DMS153 (cell line): ENCODE results near the gene TEX53.

ENCODE experiments used
- DNase-seq: peaks from one replicate; lab custom pipeline; 2025; lab: John Stamatoyannopoulos, UW

TEX53 gene

GRCh38 chr9:114638404-114638803 lies 19.2 kb downstream of the TEX53 start:
- no peak for DNase-seq

DNA sequence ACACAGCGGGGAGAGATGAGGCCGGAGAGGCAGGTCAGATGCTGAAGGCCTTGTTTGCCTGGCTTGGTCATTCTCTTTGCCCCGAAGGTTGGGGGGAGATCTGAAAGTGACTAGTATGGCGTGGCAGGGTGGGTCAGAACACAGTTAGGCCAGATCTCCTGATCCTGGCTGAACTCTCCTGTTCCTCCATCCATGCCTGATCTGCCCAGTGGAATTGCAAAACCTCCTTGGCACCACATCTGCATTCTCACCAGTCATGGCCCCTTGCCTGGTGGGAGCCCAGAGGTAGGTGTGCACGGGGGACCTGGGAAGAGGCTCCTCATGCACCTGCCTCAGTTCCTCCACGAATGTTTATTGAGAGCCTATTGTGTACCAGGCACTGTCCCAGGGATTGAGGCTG lies 23.2 kb downstream of the TEX53 start:
- no peak for DNase-seq

DNA sequence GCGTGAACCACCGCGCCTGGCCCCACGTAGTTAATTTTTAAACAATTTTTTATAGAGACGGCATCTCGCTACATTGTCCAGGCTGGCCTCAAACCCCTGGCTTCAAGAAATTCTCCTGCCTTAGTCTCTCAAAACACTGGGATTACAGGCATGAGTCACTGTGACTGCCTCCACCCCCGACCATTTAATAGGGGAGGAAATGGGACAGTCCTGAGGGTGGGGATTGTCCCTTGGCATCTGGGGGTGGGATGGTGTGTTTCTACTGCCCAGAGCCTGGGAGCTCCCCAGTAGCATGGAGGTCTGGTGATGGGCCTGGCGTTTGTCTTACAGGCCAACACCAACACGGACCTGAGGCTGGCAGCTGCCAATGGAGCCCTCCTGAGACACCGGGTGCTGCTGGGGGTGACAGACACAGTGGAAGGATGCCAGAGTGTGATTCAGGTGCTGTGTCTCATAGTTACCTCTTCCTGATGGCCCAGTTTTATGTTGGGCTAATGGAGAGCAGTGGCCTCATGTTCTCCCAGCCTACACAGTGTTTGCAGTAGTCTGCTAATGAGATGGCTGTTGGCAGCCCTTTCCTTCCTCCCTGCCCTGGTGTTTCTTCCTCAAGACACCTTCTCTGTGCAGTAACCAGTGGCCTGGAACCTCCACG lies 24.0 kb downstream of the TEX53 start:
- DNase-seq: no peak

GRCh38 chr9:114631166-114631565 lies 26.4 kb downstream of the TEX53 start:
- no peak for DNase-seq

- no peak for DNase-seq
These were observed 28.0 kb downstream of the TEX53 start for GRCh38 chr9:114629563-114630090.

- no peak for DNase-seq
These were observed 30.1 kb downstream of the TEX53 start for GRCh38 chr9:114627553-114627952.

GRCh38 chr9:114626415-114627020 lies 31.1 kb downstream of the TEX53 start:
- DNase-seq: no peak

DNA sequence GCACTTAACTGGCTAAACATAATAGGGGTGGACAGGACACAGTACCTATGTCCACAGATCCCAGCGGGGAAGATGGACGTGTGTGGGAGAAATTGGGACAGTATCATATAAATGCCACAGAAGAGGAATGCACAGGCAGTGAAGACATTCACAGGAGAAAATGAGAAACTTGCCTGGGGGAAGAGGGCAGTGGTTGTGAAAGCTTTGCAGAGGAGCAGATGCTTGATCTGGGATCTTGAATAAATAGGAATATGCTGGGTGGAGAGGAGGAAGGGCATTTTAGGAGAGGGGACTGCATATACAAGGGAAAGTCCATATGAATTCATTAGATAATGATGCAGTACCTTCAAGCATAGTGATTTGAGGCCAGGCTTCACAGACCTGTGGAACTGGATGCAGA lies 32.9 kb downstream of the TEX53 start:
- no peak for DNase-seq

- no peak for DNase-seq
These were observed 35.5 kb downstream of the TEX53 start for GRCh38 chr9:114621975-114622609.

DNA sequence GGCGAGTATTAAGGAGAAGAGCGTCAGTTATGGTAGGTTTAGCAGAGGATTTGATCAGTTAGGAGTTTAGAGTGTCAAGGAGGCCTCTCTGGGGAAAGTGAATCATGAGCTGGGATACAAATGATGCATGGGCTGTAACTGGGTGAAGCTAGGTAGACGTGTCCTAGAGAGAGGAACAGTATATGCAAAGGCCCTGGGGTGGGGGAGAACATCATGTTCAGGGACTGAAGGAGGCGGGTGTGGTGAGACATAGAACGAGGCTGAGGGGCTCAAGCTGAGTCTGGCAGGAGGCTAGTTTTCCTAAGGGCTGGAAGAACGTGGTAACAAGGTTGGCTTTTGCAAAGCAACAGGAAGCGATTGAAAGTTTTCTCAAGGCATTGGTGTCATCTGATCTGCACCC lies 36.0 kb downstream of the TEX53 start:
- DNase-seq: no peak

DNA sequence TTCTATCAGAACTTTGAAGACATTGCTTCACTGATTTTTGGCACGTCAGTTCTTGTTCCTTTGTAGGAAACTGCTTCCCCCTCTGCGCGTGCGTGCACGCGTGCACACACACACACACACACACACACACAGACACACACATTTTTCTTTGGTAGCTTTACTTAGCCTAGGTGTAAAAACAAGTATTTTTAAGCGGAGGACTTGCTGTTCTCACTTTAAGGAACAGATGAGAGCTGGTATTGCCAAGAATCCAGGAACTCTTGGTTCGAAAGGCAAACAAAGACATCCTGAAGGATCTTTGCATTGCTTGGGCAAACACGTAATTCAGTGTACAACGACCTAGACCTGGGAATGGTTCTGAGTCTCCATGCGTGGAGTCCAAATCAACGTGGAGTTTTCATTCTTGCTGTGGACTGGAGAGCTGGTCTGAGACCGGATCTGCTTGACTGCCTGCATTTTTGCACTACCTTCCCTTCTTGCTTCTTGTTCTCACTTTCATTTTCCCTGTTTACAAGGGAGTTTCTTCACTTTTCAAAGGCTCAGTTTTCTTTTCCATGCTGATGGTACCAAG lies 38.3 kb downstream of the TEX53 start:
- no peak for DNase-seq

DNA sequence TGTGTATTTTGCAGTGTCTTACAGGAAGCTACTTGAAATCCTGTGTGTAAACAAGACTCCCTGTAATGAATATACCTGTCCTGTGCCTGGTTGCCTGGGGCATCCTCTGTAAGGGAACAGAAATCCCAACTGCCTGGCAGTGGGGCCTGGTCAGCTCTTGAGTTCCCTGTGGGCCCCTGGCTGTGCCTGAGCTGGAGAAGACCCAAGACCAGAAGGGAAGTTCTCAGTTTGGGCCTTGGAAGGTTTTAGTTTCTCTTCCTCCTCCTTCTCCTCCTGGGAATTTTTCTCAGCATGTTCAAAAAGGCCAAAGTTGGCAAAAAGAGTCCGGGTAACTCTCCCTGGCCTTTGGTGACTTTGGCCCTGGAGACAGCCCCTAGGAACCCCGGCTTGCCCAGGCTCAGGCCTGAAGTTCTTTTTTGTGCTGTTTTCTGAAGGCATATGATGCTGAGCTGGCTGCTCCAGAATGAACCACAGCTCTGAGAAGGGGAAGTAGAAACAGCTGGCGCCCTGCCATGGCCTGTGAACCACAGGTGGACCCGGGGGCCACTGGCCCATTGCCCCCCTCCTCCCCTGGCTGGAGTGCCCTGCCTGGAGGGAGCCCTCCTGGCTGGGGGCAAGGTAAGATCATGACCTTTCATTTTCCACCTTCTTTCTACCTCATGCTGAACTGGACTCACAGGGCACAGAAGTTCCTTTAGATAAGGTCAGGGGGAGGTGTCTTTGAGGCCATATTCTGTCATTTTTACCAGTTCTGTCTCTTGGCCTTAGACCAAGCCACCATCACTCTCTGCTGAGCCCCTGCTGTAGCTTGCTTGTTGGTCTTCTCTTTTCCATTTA lies 40.7 kb downstream of the TEX53 start:
- DNase-seq: no peak

DNA sequence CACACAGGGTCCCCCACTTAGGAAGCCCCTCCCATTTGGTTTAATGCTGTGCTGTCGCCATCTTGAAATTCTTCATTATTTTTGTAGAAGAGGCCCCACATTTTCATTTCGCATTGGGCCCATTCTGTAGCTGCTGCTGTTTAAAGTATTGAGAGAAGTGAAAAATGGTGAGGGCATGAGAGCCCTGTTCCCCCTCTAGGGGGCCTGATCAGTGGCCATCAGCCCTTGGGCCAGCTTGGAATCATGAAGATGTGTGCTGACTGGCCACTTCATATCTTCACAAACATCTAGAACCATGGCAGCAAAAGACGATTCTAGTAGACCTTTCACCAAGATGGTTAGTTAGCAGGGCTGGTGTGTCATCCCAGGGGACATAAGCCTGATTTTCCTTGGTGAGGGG lies 43.2 kb downstream of the TEX53 start:
- no peak for DNase-seq

DNA sequence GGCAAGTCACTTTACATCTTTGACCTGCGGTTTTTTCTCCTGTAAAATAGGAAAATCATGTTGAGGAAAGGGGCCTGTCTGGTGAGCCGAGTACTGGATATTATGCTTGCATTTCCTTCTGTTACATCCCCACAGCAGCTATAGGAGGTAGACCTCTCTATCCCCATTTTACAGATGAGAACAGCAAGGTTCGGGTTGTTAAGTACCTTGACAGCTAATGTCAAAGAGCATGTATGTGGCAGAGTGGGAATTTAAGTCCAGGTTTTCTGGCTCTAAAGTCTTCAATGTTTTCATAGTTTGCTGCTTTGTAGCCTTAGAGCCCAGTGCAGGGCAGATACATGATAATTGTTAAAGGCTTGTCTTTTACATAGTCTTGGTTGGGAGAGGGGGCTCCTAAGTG lies 43.7 kb downstream of the TEX53 start:
- DNase-seq: no peak

GRCh38 chr9:114613087-114613486 lies 44.5 kb downstream of the TEX53 start:
- no peak for DNase-seq

GRCh38 chr9:114612272-114612923 lies 45.2 kb downstream of the TEX53 start:
- DNase-seq: no peak

DNA sequence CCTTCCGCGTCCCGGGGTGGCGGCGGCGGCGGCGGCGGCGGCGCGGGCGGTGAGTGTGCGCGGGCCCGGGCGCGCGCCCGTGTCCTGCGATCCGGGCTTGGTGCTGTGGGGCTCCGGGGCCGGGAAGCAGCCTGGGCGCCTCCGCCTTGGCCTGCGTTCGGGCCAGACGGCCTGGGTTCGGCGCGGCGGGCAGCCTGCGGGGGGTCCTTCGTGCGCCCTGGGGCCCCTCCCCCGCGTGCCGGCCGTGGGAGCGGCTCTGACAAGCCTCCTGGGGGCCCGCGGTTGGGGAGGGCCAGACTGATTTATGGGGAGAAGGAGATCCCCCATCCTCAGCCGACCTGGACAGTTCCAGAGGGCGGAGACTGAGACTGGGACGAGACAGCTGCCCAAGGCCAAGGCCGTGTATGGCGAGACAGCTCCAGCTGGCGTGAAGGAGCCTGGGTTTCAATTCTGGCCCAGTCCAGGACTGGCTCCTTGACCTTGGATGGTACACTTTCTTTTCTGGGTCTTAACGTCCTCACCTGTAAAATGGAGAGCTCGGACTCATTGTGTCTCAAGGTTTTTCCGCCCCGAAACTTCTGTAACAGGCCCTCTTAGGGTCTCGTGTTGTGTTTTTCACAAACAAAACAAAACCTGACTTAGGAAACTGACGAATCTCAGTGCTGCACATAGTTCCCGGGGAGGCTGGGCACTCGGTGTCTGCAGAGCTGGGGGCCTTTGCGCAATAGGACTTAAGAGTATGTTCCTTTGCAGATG lies 45.9 kb downstream of the TEX53 start:
- DNase-seq: no peak

DNA sequence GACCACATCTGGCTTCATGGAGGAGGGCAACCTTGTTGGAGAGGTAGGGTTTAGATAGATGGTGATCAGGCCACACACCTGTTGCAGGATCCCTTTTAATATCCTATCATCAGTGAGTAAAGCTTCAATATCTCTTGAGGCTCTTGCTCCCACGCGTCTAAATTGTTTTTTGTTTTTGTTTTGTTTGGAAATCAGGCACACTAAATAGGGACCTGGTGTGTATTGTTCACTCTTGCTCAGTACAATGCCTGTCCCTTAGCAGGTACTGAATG lies 49.1 kb downstream of the TEX53 start:
- no peak for DNase-seq

GRCh38 chr9:114607671-114608524 lies 49.7 kb downstream of the TEX53 start:
- no peak for DNase-seq

DNA sequence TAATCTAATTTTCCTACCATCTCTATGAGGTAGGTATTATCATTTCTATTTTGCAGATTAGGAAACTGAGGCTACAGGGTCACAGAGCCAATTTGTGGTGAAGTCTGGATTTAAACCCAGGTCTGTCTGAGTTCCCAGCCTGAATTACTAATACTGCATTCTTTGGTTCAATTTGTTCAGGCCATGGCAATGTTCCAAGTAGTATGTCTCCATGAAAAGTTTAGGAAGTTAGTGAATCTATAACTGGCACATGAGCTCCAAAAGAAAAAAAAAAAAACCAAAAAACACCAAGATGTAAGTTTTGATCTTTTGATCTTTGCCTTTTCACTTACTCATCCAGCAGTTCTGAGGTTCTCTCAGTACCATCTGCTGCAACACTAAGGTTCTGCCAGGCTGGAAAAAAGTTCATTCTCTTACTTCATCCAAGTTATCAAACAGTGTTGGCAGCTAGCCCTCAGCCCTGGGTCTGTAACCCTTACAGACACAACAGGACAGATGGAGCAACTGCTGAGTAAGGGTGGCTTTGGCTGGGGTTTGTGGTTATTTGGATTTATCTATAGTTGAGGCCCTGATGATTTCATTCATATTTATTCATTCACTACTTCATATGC lies 50.9 kb downstream of the TEX53 start:
- no peak for DNase-seq
